Uterus (tissue), 2 donors: ENCODE data around the gene GGT5.

Source experiments
- POLR2A ChIP-seq, 2 donors: fragments of 450-650 bp; IDR thresholded peaks; one replicate each; pipeline ENCODE4 v1.6.1; 2016; ENCODE audit warnings: antibody characterized with exemption in 2 of 2, mild to moderate bottlenecking in 1 of 2, moderate library complexity in 1 of 2
- TF ChIP-seq, protein P1 (sequence below), 4 experiments: fragments of 200-600 bp in 2 of 4; fragments of 450-650 bp in 2 of 4; sonication (generic) in 2 of 4; IDR thresholded peaks; one replicate each; pipeline ENCODE4 v1.5.1; 2016 to 2019; ENCODE audit warnings: antibody characterized with exemption in 4 of 4, mild to moderate bottlenecking in 2 of 4, moderate library complexity in 1 of 4

DNA sequence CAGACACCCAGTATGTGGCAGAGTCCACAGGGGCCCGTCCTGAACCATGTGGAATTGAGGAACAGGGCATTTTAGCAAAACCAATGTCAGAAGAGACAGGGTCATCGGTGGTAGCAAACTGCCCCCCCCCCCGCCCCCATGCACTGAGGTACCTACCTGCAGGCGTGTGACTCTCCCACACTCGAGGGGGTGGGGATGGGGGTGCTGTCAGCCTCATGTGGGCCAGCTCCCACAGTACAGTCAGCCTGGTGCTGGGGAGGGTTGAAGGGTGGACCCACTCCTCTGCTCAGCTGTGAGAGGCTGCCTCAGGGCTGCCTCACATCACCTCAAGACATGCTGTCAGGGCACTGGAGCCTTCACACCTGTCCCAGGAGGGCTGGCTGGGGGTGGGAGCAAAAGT is 74.2 kb downstream of the GGT5 start:
- TF ChIP-seq, protein P1, sequence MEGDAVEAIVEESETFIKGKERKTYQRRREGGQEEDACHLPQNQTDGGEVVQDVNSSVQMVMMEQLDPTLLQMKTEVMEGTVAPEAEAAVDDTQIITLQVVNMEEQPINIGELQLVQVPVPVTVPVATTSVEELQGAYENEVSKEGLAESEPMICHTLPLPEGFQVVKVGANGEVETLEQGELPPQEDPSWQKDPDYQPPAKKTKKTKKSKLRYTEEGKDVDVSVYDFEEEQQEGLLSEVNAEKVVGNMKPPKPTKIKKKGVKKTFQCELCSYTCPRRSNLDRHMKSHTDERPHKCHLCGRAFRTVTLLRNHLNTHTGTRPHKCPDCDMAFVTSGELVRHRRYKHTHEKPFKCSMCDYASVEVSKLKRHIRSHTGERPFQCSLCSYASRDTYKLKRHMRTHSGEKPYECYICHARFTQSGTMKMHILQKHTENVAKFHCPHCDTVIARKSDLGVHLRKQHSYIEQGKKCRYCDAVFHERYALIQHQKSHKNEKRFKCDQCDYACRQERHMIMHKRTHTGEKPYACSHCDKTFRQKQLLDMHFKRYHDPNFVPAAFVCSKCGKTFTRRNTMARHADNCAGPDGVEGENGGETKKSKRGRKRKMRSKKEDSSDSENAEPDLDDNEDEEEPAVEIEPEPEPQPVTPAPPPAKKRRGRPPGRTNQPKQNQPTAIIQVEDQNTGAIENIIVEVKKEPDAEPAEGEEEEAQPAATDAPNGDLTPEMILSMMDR (IDR thresholded peaks at IDR 0.05): no peak
- no peak for TF ChIP-seq POLR2A (IDR thresholded peaks at IDR 0.05)
